Measurements from ENCODE around the gene EPB41L3. TPM values are rescaled to one million over a fixed set of nuclear protein-coding genes. Genes with fewer than 3 reads are reported as not detected.

EPB41L3 gene
- total RNA-seq, 2 experiments from 2014 or later: 0.31 TPM; not detected in 1

- Mint-ChIP-seq H3K4me1 (ENCODE audit: low read depth) (no peaks in the 10 kb centered on the region), H3K27ac (no peak overlapping the region), H3K9me3 (no peaks in the 10 kb centered on the region), H3K36me3 (ENCODE audit: low read depth) (no peaks in the 10 kb centered on the region), H3K4me3 (no peak overlapping the region), H3K27me3 (peaks cover 4% of the 10 kb centered on the region)
- ChIA-PET POLR2A (no interaction called here), CTCF (no interaction called here)
- intact Hi-C loops (cut with micrococcal nuclease): no loop called here
- DNase-seq: no peak
- TF ChIP-seq, protein P1, sequence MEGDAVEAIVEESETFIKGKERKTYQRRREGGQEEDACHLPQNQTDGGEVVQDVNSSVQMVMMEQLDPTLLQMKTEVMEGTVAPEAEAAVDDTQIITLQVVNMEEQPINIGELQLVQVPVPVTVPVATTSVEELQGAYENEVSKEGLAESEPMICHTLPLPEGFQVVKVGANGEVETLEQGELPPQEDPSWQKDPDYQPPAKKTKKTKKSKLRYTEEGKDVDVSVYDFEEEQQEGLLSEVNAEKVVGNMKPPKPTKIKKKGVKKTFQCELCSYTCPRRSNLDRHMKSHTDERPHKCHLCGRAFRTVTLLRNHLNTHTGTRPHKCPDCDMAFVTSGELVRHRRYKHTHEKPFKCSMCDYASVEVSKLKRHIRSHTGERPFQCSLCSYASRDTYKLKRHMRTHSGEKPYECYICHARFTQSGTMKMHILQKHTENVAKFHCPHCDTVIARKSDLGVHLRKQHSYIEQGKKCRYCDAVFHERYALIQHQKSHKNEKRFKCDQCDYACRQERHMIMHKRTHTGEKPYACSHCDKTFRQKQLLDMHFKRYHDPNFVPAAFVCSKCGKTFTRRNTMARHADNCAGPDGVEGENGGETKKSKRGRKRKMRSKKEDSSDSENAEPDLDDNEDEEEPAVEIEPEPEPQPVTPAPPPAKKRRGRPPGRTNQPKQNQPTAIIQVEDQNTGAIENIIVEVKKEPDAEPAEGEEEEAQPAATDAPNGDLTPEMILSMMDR (IDR thresholded peaks at IDR 0.05): no peak
- no peak for ATAC-seq
These were observed 124.2 kb downstream of the EPB41L3 start for GRCh38 chr18:5419601-5420000.

- intact Hi-C loops (cut with micrococcal nuclease): no loop called here
- Mint-ChIP-seq H3K27me3 (peaks cover 4% of the 10 kb centered on the region), H3K27ac (no peak overlapping the region), H3K36me3 (ENCODE audit: low read depth) (no peaks in the 10 kb centered on the region), H3K9me3 (no peaks in the 10 kb centered on the region), H3K4me3 (no peak overlapping the region), H3K4me1 (ENCODE audit: low read depth) (no peaks in the 10 kb centered on the region)
- ChIA-PET CTCF (no interaction called here), POLR2A (no interaction called here)
- no peak for ATAC-seq
- TF ChIP-seq, protein P1 (IDR thresholded peaks at IDR 0.05): no peak
- DNase-seq: no peak
These were observed 124.8 kb downstream of the EPB41L3 start for GRCh38 chr18:5419030-5419429.

DNA sequence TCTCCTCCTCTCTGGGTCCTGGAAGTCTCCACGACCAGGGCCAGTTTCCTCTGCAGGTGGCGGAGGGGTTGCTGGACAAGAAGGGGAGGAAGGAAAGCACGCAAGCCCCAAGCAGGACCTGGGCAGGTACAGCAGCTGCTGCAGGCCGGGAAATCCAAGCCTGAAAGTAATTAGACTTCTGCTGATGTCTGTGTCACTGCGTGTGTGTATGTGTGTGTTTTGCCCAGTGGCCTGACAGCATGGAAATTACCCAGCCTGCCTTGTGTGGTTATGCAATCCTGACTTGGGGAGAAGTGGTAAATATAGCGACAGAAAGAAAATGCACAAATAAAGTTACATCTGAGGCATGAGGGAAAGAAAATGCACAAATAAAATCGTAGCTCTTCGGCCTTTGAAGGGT is 126.5 kb downstream of the EPB41L3 start:
- peaks cover 4% of the 10 kb centered on the region for H3K27me3 Mint-ChIP-seq
- ChIA-PET CTCF (interaction anchor here (1.5 kb wide), 1 partner anchor 15 kb away, joined by 4 read pairs; no protein-coding TSS in a partner anchor), POLR2A (no interaction called here)
- H3K4me1 Mint-ChIP-seq (ENCODE audit: low read depth): no peaks in the 10 kb centered on the region
- H3K9me3 Mint-ChIP-seq: no peaks in the 10 kb centered on the region
- DNase-seq (no peak), ATAC-seq (no peak)
- H3K36me3 Mint-ChIP-seq (ENCODE audit: low read depth): no peaks in the 10 kb centered on the region
- intact Hi-C loops (cut with micrococcal nuclease): no loop called here
- no peak overlapping the region for H3K4me3 Mint-ChIP-seq
- TF ChIP-seq, protein P1 (IDR thresholded peaks at IDR 0.05): no peak
- no peak overlapping the region for H3K27ac Mint-ChIP-seq

GRCh38 chr18:5416112-5416511 is 127.7 kb downstream of the EPB41L3 start:
- no peaks in the 10 kb centered on the region for H3K36me3 Mint-ChIP-seq (ENCODE audit: low read depth)
- peaks cover 4% of the 10 kb centered on the region for H3K27me3 Mint-ChIP-seq
- H3K27ac Mint-ChIP-seq: no peak overlapping the region
- CTCF ChIA-PET: interaction anchor here (0.8 kb wide), 1 partner anchor 29 kb away, joined by 3 read pairs; no protein-coding TSS in a partner anchor
- POLR2A ChIA-PET: no interaction called here
- intact Hi-C loops (cut with micrococcal nuclease): no loop called here
- DNase-seq (no peak), ATAC-seq (no peak)
- TF ChIP-seq, protein P1 (IDR thresholded peaks at IDR 0.05): no peak
- no peak overlapping the region for H3K4me3 Mint-ChIP-seq
- H3K4me1 Mint-ChIP-seq (ENCODE audit: low read depth): no peaks in the 10 kb centered on the region
- no peaks in the 10 kb centered on the region for H3K9me3 Mint-ChIP-seq

DNA sequence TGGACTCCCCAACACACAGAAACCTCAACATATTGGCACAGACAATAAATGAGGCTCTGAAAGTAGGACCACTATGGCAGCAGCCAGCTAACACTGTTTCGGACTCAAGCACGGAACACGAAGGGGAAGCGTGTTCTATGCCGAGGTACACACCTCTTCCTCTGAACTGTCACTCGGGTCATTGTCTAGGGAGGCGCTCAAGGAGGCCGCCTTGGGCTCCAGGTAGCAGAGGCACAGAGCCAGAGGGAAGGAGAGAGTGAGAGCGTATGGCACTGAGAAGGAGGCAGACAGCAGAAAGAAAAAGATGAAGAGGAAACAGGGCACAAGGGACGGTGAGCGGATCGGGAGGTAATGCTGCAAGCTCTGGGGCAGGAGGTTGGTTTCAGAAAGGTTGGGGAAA is 128.1 kb downstream of the EPB41L3 start:
- CTCF ChIA-PET: interaction anchor here (0.8 to 1.1 kb wide), 2 partner anchors 9 to 29 kb away, joined by 3 read pairs; no protein-coding TSS in a partner anchor
- DNase-seq (no peak), ATAC-seq (no peak)
- TF ChIP-seq, protein P1 (IDR thresholded peaks at IDR 0.05): no peak
- intact Hi-C loops (cut with micrococcal nuclease): no loop called here
- Mint-ChIP-seq H3K4me1 (ENCODE audit: low read depth) (no peaks in the 10 kb centered on the region), H3K27me3 (peaks cover 4% of the 10 kb centered on the region), H3K36me3 (ENCODE audit: low read depth) (no peaks in the 10 kb centered on the region), H3K9me3 (no peaks in the 10 kb centered on the region), H3K4me3 (no peak overlapping the region), H3K27ac (no peak overlapping the region)
- POLR2A ChIA-PET: no interaction called here
